Umbilical cord (tissue), 2 donors: ENCODE results near the gene DPEP2. TPM values are rescaled to one million over a fixed set of nuclear protein-coding genes. Genes with fewer than 3 reads are reported as not detected.
"Not testable (repeated sequence)": the region's sequence is repeated elsewhere in the genome, so short reads cannot be mapped to it uniquely, and the experiment has no call there.

ENCODE experiments used
- DNase-seq: peaks from one replicate; pipeline ENCODE4 v3.0.0-alpha.2; 2015; ENCODE audit warnings: low spot score
- total RNA-seq: library from RNA; depleted of rRNA; stranded (reverse); fragments of >200 nt; gene quantifications from one replicate; pipeline ENCODE4 v1.2.3, GENCODE V29; 2014; ENCODE audit warnings: low replicate concordance; ENCODE audit not compliant: insufficient read depth

DPEP2 gene
- total RNA-seq, 1 donor from 2014 or later, result 5.1 TPM

DNA sequence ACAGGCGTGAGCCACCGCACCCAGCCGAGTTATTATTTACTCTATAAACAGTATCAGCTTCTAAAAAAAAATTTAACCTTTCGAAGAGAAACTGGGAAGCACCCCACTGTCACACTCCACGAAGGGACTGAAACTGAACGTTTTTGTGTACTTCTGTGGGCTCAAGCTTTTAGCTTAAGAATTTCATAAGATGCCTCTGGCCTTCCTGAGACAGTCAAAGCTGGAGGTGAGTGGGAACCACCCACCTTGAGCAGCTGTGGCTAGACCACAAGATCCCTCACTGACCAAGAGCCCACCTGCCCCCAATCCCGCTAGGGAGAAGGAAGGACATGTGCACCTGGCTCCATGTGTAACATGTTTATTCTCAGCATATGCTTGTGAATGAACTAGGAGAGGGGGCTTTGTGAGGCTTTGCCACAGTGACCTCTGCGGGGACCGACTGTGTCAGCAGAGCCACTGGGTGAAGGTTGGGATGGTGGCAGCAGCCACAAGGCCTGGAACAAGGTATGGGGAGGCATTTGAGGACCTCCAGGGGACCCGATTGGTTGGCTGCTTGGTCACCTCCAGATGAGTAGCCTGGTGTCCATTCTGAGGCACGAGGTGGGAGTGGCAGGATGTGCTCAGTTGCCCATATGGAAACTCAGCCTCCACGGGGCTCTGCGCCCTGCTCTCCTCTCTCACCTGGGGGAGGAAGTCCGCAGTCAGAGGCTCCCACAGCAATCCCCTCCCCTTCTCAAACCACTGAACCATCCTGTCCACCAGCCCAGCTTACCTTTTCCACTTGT lies 23.8 kb downstream of the DPEP2 start:
- DNase-seq, result no peak

GRCh38 chr16:67972285-67972684 lies 27.0 kb downstream of the DPEP2 start:
- DNase-seq, result not testable (repeated sequence)

DNA sequence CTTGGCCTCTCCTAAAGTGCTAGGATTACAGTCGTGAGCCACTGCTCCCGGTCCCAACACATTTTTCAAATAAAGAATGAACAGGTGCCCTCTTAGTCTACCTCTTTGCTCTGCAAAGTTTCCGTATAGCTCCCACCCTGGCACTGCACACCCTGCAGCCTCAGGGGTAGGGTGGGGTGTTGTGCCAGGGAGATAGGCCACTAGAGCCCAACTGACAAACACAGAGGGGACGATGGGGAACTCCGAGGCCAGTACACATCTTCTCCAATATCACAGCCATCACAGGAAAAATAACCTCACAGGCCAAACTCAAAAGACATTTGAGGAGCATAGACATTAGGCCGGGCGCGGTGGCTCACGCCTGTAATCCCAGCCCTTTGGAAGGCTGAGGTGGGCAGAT lies 28.2 kb downstream of the DPEP2 start:
- no peak for DNase-seq

- DNase-seq, result peak; percentile 38
Measured at GRCh38 chr16:67969254-67970039, 29.8 kb downstream of the DPEP2 start.

GRCh38 chr16:67968400-67969253 lies 30.7 kb downstream of the DPEP2 start, which contains the start of gene SLC12A4:
TSS of gene SLC12A4 (minus strand) at chr16:67968637. CDS start at chr16:67968553, 84 bp downstream.
- peak; percentile 94 for DNase-seq

GRCh38 chr16:67967958-67968399 lies 31.3 kb downstream of the DPEP2 start:
- DNase-seq, result peak; percentile 71

- peak; percentile 46 for DNase-seq
Measured at GRCh38 chr16:67967183-67967957, 31.9 kb downstream of the DPEP2 start.

- DNase-seq, result peak; percentile 50
Measured at GRCh38 chr16:67966549-67967182, 32.6 kb downstream of the DPEP2 start.

GRCh38 chr16:67965668-67966548 lies 33.4 kb downstream of the DPEP2 start:
- DNase-seq, result peak; percentile 44

GRCh38 chr16:67964477-67965131 lies 34.7 kb downstream of the DPEP2 start:
- DNase-seq, result no peak

GRCh38 chr16:67963662-67964321 lies 35.5 kb downstream of the DPEP2 start:
- peak; percentile 24 for DNase-seq

GRCh38 chr16:67963292-67963661 lies 36.0 kb downstream of the DPEP2 start:
- DNase-seq, result no peak

DNA sequence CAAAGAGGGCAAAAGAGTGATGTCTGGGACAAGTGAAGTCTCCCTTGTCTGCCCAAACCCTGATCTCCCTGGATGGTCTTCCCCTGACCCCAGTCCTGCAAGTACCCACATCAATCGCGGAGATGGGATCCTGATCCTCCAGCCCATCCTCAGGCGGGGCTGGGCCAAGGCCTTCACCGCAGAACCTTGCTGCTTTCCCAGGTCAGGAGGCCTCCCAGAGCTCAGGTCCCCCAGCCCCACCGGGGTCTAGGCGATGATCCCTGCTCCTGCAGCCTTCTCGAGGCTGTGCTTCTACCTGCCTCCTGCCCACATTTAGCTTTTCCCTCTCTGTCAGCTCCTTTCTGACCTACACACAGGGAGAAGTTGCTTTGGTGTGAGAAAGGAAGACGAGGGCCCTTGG lies 37.1 kb downstream of the DPEP2 start:
- no peak for DNase-seq

- DNase-seq, result no peak
Measured at GRCh38 chr16:67961551-67961957, 37.7 kb downstream of the DPEP2 start.

- no peak for DNase-seq
Measured at GRCh38 chr16:67959536-67960329, 39.6 kb downstream of the DPEP2 start.

DNA sequence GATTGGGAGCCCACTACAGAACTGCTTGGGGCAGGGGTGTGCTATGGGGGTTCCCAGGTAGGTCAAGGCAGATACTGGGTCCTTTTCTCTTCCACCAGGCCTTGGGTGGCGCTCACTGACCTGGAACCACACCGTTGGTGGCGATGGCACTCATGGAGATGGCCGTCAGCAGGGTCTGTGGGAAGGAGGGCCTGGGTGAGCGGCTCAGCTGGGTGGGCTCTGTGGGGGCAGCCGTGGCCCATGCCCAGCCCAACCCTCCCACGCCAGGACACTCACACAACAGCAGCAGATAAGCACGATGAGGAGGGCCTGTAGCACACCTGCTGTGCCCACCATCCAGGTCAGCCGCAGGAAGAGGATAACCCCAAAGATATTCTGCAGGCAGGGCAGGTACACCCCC lies 41.7 kb downstream of the DPEP2 start:
- DNase-seq, result no peak

GRCh38 chr16:67954421-67955196 lies 44.7 kb downstream of the DPEP2 start:
- no peak for DNase-seq
